Adrenal gland (tissue), 5 donors: ENCODE results near the gene PLCG2.

Experiments
- POLR2A ChIP-seq, 2 donors: fragments of 450-650 bp; IDR thresholded peaks; one replicate each; pipeline ENCODE4 v1.6.1; 2017; ENCODE audit warnings: antibody characterized with exemption in 2 of 2, mild to moderate bottlenecking in 2 of 2, moderate library complexity in 1 of 2
- TF ChIP-seq, protein P1 (sequence below), 6 experiments: fragments of 450-650 bp in 4 of 6; fragments of 200-600 bp in 2 of 6; sonication (generic) in 1 of 6; IDR thresholded peaks; 1 replicate in 5 of 6; 2 replicates in 1 of 6; pipeline versions ENCODE4 v1.5.1 to v1.8.0; 2016 to 2021; ENCODE audit warnings: antibody characterized with exemption in 6 of 6, mild to moderate bottlenecking in 2 of 6, moderate library complexity in 1 of 6
- donor health status: DM: no; HTN: no; CAD: no.

DNA sequence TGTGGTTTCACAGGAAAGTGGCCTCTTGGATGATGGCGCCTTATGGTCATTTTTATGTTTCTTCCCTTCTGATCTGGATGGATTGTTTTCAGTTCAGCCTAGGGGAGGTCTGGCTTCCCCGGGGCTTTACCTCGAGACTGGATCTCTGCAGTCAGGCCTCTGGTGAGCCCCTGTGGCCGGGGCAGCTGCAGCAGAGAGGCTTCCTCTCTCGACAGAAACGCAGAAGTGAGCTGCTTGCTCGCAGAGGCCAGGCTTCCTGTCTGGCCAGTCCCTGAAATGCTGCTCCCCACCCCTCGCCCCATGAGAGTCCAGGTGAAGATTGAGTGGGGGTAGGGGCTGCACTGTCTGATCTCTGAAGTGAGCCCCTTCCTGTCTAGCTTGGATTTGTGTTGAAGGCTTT, 44.0 kb downstream of the PLCG2 start:
- no peak for TF ChIP-seq POLR2A (IDR thresholded peaks at IDR 0.05)
- TF ChIP-seq, protein P1, sequence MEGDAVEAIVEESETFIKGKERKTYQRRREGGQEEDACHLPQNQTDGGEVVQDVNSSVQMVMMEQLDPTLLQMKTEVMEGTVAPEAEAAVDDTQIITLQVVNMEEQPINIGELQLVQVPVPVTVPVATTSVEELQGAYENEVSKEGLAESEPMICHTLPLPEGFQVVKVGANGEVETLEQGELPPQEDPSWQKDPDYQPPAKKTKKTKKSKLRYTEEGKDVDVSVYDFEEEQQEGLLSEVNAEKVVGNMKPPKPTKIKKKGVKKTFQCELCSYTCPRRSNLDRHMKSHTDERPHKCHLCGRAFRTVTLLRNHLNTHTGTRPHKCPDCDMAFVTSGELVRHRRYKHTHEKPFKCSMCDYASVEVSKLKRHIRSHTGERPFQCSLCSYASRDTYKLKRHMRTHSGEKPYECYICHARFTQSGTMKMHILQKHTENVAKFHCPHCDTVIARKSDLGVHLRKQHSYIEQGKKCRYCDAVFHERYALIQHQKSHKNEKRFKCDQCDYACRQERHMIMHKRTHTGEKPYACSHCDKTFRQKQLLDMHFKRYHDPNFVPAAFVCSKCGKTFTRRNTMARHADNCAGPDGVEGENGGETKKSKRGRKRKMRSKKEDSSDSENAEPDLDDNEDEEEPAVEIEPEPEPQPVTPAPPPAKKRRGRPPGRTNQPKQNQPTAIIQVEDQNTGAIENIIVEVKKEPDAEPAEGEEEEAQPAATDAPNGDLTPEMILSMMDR (IDR thresholded peaks at IDR 0.05): no peak
